Superior temporal gyrus (tissue), 1 donor: ENCODE data around the gene RARA.
A peak's percentile ranks its signal among the peaks of the same experiment; 100 is the strongest.

Source experiments
- DNase-seq: peaks from one replicate; pipeline ENCODE4 v3.0.0-alpha.2; 2016; ENCODE audit errors: extremely low spot score

Gene RARA

GRCh38 chr17:40309031-40309948, at the start of gene RARA:
Gene RARA, plus strand, starts transcription at chr17:40309180. Its CDS starts 22,039 bp downstream, at chr17:40331219.
- DNase-seq: peak; percentile 58

- DNase-seq: no peak
Measured at GRCh38 chr17:40259505-40259904, 49.5 kb upstream of the RARA start.

DNA sequence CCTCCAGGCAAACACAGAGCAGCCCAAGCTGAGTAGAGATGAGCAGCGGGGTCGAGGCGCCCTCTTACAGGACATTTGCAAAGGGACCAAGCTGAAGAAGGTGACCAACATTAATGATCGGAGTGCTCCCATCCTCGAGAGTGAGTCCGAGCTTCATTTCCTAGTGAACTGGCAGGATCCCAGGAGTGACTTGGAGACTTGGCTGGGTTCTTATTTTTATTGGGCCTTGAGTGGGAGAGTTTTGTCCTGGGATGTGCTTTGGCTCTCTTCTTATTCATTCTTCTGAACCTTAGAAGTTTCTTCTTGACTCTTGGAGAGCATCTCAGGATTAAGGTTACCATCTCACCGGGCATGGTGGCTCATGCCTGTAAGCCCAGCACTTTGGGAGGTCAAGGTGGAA, 48.5 kb upstream of the RARA start:
- no peak for DNase-seq

DNA sequence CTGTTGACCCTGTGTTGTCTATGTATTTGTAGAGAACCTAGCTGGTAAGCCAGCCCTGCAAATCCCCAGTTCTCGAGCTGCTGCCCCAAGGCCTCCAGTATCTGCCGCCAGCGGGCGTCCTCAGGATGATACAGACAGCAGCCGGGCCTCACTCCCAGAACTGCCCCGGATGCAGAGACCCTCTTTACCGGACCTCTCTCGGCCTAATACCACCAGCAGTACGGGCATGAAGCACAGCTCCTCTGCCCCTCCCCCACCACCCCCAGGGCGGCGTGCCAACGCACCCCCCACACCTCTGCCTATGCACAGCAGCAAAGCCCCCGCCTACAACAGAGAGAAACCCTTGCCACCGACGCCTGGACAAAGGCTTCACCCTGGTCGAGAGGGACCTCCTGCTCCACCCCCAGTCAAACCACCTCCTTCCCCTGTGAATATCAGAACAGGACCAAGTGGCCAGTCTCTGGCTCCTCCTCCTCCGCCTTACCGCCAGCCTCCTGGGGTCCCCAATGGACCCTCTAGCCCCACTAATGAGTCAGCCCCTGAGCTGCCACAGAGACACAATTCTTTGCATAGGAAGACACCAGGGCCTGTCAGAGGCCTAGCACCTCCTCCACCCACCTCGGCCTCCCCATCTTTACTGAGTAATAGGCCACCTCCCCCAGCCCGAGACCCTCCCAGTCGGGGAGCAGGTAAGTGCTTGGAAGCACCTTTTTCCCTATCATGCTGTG, 44.4 kb upstream of the RARA start:
- DNase-seq: no peak

- DNase-seq: no peak
Measured at GRCh38 chr17:40265337-40265736, 43.6 kb upstream of the RARA start.

GRCh38 chr17:40266882-40267281, 42.1 kb upstream of the RARA start:
- DNase-seq: no peak

DNA sequence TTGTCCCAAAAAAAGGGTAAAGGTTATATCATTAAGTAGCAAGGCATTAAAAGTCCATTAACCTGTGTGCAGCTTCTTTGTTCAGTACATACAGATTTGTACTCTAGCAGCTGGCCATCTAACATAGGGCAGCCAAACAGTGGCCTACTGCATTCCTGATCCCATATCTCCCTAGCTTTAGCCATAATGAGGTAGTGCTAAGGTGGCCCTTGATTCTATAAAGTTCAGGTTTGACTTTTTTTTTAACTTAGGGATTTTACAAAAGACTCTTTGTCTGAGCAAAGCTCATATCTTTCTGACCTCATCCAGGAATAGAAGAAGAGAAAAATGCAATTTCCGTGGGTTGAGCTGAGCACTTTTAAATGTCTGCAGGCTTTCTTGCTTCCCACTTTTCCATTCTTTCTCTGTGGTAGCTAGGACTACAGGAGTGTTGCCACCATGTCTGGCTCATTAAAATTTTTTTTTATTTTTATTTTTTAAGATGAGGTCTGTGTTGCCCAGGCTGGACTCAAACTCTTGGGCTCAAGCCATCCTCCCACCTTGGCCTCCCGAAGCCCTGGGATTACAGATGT, 40.8 kb upstream of the RARA start:
- DNase-seq: no peak

GRCh38 chr17:40278414-40278813, 30.6 kb upstream of the RARA start:
- no peak for DNase-seq

DNA sequence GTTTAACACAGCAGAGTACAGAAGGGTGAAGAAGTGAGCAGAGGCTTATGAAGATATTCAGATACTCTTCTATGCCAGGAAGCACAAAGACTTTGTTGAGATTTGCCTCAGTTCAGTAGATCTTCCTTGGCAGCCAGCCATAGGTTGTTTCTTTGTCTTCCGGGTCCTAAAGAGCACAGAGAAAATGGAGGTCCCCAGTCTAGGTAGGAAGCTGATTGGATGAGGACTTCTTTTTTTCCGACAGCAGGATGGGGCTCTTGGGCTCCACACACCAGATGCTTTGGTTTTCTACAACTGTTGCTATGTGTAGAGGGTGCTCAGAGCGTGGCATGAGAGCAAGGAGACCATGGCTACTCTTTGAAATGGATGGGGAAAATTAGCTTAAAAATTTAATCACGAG, 29.6 kb upstream of the RARA start:
- DNase-seq: no peak

DNA sequence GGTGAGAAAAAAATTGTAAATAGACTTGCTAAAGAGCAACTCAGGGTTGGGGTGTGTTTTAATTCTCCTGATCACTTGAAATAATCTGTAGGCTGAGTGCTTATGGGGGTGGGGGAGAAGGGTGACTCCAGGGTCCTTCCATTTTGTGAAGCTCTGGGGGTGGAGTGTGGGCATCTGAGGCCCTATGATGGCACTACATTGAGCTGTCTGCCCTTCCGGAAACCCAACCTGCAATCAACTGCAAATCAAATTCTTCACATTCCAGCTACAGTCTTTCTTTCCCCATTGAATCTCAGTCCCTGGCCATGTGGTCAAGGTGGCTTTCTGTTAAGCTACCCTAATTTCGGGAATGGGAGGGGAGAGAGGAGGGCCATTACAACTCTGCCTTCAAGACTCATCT, 27.3 kb upstream of the RARA start:
- DNase-seq: no peak

DNA sequence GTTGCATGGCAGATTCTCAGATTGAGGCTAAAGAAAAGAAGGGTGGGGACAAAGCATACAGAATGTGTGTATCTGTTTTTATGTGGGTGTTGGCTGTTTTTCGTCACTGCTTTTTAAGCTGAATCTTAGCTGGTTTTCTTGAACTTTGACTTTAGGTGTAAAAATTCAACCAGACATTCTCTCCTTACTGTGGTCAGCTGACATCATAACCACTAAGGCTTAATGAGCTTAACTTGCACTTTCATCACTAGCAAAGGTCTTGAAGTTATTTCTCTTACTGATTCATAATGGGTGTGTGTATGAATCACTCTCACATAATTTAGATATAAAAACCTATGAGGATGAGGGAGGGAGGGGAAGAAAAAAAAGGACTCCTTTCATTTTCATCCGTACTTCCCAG, 25.3 kb upstream of the RARA start:
- DNase-seq: no peak

DNA sequence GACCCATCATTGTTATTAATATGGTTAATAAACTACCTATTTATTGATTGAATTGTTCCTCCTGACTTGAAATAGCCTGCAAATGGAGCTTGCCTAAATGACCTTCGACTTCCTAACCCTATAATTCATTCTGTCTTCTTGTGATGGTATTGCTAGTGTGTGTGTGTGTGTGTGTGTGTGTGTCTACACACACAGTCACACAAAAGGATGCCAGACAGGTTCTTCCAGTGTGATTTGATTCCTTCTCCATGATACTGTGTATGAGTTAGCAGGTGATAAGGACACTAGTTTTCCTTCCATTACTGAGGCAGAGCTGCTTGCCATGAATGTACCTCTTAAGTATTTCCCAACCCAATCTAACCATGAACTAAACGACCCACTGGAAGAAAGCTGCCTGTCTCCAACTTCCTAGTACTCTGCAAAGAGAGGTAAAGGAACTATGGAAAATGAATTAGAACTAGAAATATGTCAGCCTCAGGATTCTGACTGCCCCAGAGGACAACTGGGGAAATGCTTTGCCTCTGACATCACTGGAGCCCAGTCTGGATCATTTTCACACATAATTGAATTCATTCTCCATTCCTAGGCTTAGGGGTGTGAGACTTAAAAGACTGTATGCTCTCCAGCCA, 24.8 kb upstream of the RARA start:
- no peak for DNase-seq

DNA sequence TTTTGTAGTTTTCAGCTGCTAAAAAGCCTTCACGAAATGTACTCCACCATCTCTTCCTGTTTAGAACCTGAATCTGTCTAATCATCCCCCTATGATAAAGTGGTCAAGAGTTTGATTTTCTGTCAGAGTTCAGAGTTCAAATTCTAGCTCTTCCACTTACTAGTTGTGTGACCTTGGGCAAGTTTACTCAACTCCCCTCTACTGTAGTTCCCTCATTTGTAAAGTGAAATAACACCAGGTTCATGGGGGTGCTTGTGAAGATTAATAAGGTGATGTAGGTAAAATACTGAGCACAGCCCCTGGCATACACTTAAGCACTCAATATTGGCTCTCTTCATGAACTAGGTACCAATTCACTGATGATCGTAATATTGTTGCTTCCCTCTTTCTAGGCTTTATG, 22.5 kb upstream of the RARA start:
- DNase-seq: no peak

DNA sequence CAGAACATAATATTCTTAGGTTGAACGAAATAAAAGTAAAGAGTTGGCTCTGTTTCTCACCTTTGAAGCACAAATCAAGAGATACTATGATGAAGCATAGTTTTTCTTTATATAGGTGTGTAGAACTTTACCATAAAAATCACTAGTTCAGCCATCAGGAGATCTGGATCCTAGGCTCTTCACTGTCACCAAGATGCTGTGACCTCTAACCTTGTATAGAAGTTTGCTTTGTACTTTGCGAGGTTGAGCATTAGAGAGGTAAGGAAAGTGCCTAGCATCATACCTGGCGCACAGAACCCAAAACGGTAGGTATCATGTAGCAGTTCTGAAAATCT, 21.9 kb upstream of the RARA start:
- no peak for DNase-seq

GRCh38 chr17:40287494-40288369, 21.2 kb upstream of the RARA start, which contains the start of gene CDC6:
Gene CDC6, plus strand, starts transcription at chr17:40287879. Its CDS starts 1,542 bp downstream, at chr17:40289421.
- peak; percentile 100 for DNase-seq

GRCh38 chr17:40290629-40291280, 18.2 kb upstream of the RARA start:
- DNase-seq: peak; percentile 88

- no peak for DNase-seq
Measured at GRCh38 chr17:40291281-40291664, 17.7 kb upstream of the RARA start.

GRCh38 chr17:40293363-40293762, 15.6 kb upstream of the RARA start:
- no peak for DNase-seq

DNA sequence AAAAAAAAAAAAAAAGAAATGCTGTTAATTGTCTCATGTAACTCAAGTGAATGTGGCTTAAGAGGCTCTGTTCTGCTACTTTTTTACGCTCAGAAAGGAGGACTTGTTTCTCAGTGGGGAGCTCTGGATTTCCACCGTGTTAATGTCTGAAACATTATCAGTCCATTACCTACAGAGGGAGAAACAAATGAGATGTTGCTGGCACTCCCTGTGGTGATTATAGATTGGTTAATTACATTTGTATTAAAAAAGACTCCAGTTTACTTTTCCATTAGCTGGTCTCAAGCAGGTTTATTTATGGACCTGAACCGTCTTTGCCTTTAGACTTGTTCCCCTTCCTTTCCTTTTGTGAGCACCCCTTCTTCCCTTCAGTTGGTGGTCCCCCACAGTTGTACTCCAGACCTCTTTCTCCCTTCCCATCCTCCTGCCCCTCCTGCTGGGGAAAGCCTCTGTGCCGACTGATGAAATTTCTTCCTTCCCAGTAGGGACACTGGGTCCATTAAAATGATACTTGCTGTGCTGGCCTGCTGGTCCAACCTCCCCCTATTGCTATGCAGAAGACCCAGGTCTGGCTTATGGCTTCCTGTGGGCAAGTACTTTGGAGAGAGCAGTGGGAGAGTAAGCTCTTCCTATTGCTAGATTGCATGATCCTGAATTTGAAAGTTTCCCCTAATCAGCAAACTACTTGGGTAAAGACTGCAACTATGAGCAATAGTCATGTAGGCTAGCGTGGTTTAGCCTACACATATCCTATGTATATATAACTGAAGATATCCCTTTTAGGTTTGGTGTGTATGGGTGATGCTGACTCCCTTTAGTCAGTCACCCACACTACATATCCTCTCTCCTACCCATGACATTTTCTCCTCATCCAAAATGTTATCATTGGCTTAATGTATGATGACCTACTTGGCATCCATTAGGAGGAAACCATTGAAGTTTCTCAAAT, 13.2 kb upstream of the RARA start:
- no peak for DNase-seq

GRCh38 chr17:40297511-40297910, 11.5 kb upstream of the RARA start:
- DNase-seq: no peak
